Loucy (cell line): ENCODE data around the gene PLPP7.

Experiments used
- CTCF ChIP-seq: fragments of 200-600 bp; sonication (generic); conservative IDR thresholded peaks from 2 replicates; pipeline ENCODE4 v1.5.1; 2014; ENCODE audit warnings: mild to moderate bottlenecking, antibody characterized with exemption, low read length
- EZH2phosphoT487 ChIP-seq: fragments of 200-600 bp; IDR thresholded peaks from 2 replicates; pipeline ENCODE4 v1.6.1; 2018; ENCODE audit warnings: antibody characterized with exemption, mild to moderate bottlenecking, moderate library complexity, borderline replicate concordance

DNA sequence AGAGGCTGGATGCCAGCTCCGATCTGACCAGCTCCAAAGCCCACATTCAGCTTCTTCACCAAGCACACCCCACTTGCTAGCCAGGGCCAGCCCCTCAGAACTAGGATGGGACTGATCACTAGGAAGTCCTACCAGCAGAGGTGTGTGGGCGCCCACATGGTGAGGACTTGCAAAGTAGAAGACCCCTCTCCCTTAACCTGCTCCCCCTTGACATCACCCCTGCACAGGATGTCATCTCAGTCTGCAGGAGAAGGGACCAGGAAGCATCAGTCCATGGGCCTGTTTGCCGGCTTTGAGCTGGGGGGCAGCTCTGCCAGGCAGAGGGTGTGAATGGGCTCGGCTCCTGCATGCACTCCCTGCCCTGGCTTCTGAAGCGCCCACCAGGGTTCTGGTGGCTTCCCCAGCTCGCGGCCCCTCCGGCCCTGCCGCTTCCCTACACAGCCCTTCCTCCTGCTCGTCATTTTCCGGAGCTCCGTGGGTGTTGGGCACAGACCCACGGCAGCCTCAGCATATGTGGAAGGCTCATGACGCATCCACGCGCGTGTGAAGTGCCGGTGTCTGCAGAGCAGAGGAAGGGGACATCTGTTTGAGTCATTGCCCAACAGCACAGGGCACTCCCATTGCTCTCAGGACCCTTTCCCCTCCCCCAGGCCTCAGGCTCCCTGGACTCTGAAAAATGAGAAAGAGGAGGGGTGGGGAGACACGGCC is 9.5 kb upstream of the PLPP7 start:
- no peak for TF ChIP-seq CTCF
- TF ChIP-seq EZH2phosphoT487, result no peak
